ENCODE data around the gene KMO.

DNA sequence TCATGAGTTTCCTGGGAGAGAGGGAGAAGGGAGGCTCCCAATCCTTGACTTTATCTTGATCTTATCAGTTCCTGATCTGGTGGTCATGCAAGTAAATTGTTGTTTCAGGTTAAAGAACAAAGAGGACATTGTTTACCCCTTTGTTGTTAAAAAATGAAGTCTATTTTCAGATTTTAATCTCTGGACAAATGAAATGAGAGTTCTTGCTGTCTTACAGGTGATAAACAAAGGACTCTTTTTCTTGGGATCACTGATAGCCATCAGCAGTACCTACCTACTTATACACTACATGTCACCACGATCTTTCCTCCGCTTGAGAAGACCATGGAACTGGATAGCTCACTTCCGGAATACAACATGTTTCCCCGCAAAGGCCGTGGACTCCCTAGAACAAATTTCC, 59.6 kb downstream of the KMO start:
- TF ChIP-seq CTCF (IDR thresholded peaks at IDR 0.05; ENCODE audit: borderline replicate concordance, extremely low read depth, low read length, poor library complexity, severe bottlenecking): no peak
- TF ChIP-seq EZH2 (IDR thresholded peaks at IDR 0.05; ENCODE audit: borderline replicate concordance, low read depth, low read length, severe bottlenecking): no peak

All from DND-41 (cell line).